CD14-positive monocyte (primary cell): ENCODE measurements around the gene H6PD. TPM values are rescaled to one million over a fixed set of nuclear protein-coding genes. Genes with fewer than 3 reads are reported as not detected.

Source experiments
- DNase-seq, 3 donors: peaks; one replicate each; pipeline ENCODE4 v3.0.0-alpha.2; 2011 to 2022
- H2AFZ ChIP-seq: 2 replicates; pipeline ENCODE4 v1.6.0; 2012; ENCODE audit warnings: mild to moderate bottlenecking, low read depth, low read length, inconsistent platforms; ENCODE audit not compliant: insufficient read depth, poor library complexity, severe bottlenecking
- H3K27ac ChIP-seq, 2 donors: 1 replicate in 1 of 2; 2 replicates in 1 of 2; pipeline ENCODE4 v1.5.1; 2012 to 2013; ENCODE audit warnings: low read length in 2 of 2, control low read depth in 1 of 2, inconsistent platforms in 1 of 2, low read depth in 1 of 2, mild to moderate bottlenecking in 1 of 2
- H3K27me3 ChIP-seq, 2 donors: one replicate each; pipeline versions ENCODE4 v1.6.0 to v1.6.1; 2011 to 2013; ENCODE audit warnings: low read length in 2 of 2; ENCODE audit not compliant: control insufficient read depth in 2 of 2, insufficient read depth in 2 of 2
- H3K36me3 ChIP-seq, 2 donors: replicated peaks in 1 of 2; 1 replicate in 1 of 2; 2 replicates in 1 of 2; pipeline versions ENCODE4 v1.5.1 to v1.6.1; 2012 to 2013; ENCODE audit warnings: low read length in 2 of 2, control low read depth in 1 of 2, inconsistent platforms in 1 of 2, mild to moderate bottlenecking in 1 of 2; ENCODE audit not compliant: insufficient read depth in 2 of 2, control insufficient read depth in 1 of 2
- H3K4me1 ChIP-seq, 2 donors: 1 replicate in 1 of 2; 2 replicates in 1 of 2; pipeline versions ENCODE4 v1.5.1 to v1.6.1; 2012 to 2013; ENCODE audit warnings: low read length in 2 of 2, control low read depth in 1 of 2, inconsistent platforms in 1 of 2, mild to moderate bottlenecking in 1 of 2, moderate library complexity in 1 of 2; ENCODE audit not compliant: insufficient read depth in 2 of 2, control insufficient read depth in 1 of 2
- H3K4me2 ChIP-seq: replicated peaks from 2 replicates; pipeline ENCODE3; 2012; ENCODE audit warnings: low read length, moderate library complexity, mild to moderate bottlenecking; ENCODE audit not compliant: poor library complexity, severe bottlenecking; ENCODE audit errors: extremely low read depth
- H3K4me3 ChIP-seq, 3 experiments: fragments of 200-600 bp in 1 of 3; sonication (generic) in 1 of 3; replicated peaks in 1 of 3; 1 replicate in 2 of 3; 2 replicates in 1 of 3; pipeline ENCODE4 v1.5.1; 2011 to 2013; ENCODE audit warnings: low read length in 3 of 3, mild to moderate bottlenecking in 3 of 3, control low read depth in 2 of 3, low read depth in 2 of 3, inconsistent platforms in 1 of 3, moderate library complexity in 1 of 3
- H3K79me2 ChIP-seq: 2 replicates; pipeline ENCODE4 v1.6.0; 2012; ENCODE audit warnings: mild to moderate bottlenecking, control low read depth, inconsistent platforms, low read length, moderate library complexity; ENCODE audit not compliant: insufficient read depth
- H3K9ac ChIP-seq: 2 replicates; pipeline ENCODE4 v1.6.0; 2017; ENCODE audit warnings: low read length, mild to moderate bottlenecking; ENCODE audit not compliant: insufficient read depth, poor library complexity, severe bottlenecking
- H3K9me3 ChIP-seq, 2 donors: replicated peaks in 1 of 2; 1 replicate in 1 of 2; 2 replicates in 1 of 2; pipeline versions ENCODE4 v1.5.1 to v1.6.1; 2012 to 2013; ENCODE audit warnings: low read length in 2 of 2, control low read depth in 1 of 2; ENCODE audit not compliant: control insufficient read depth in 1 of 2, insufficient read depth in 1 of 2
- H4K20me1 ChIP-seq: 2 replicates; pipeline ENCODE4 v1.6.0; 2012; ENCODE audit warnings: mild to moderate bottlenecking, low read length, control low read depth, moderate library complexity; ENCODE audit not compliant: insufficient read depth
- H3K27ac Mint-ChIP-seq, 7 donors: one replicate each; pipeline ENCODE4 v1.8.0; 2020; ENCODE audit warnings: mild to moderate bottlenecking in 7 of 7, mixed read lengths in 7 of 7, moderate library complexity in 6 of 7, inconsistent platforms in 2 of 7
- H3K27me3 Mint-ChIP-seq, 3 donors: one replicate each; pipeline ENCODE4 v1.8.0; 2021 to 2022; ENCODE audit warnings: low read depth in 3 of 3, mild to moderate bottlenecking in 3 of 3, mixed read lengths in 3 of 3, moderate library complexity in 3 of 3, inconsistent platforms in 1 of 3
- H3K36me3 Mint-ChIP-seq, 2 donors: one replicate each; pipeline ENCODE4 v1.8.0; 2020; ENCODE audit warnings: mixed read lengths in 2 of 2, inconsistent platforms in 1 of 2, mild to moderate bottlenecking in 1 of 2
- H3K4me1 Mint-ChIP-seq: one replicate; pipeline ENCODE4 v1.8.0; 2020; ENCODE audit warnings: mild to moderate bottlenecking, mixed read lengths
- H3K4me3 Mint-ChIP-seq, 2 donors: one replicate each; pipeline ENCODE4 v1.8.0; 2020; ENCODE audit warnings: mild to moderate bottlenecking in 2 of 2, mixed read lengths in 2 of 2, moderate library complexity in 1 of 2
- H3K9me3 Mint-ChIP-seq, 7 donors: one replicate each; pipeline ENCODE4 v1.8.0; 2020 to 2022; ENCODE audit warnings: mixed read lengths in 7 of 7, mild to moderate bottlenecking in 6 of 7, moderate library complexity in 6 of 7, inconsistent platforms in 2 of 7
- CTCF ChIP-seq: fragments of 200-600 bp; IDR thresholded peaks from one replicate; pipeline ENCODE4 v1.8.0; 2022; ENCODE audit warnings: antibody characterized with exemption, mild to moderate bottlenecking
- WGBS: methylation state at CpG from one replicate; pipeline ENCODE4 v1.1.5; 2013; ENCODE audit warnings: missing lambda C conversion rate; ENCODE audit not compliant: insufficient coverage; 5-methylcytosine and 5-hydroxymethylcytosine counted together
- intact Hi-C, 2 donors: fragments of 100-400 bp; cut with micrococcal nuclease; formaldehyde crosslinking; loops; one replicate each; pipeline versions ENCODE4 v1.15.0 to v1.15.1; 2023
- polyA plus RNA-seq, 3 donors: library from polyadenylated mRNA; depleted of rRNA in 1 of 3; unstranded in 2 of 3; stranded (reverse) in 1 of 3; fragments of 300-500 nt in 2 of 3; fragments of >200 nt in 1 of 3; fragmentation: Illumina TruSeq in 2 of 3; gene quantifications; 1 replicate in 2 of 3; 2 replicates in 1 of 3; pipeline ENCODE4 v1.2.3, GENCODE V29; 2012 to 2021

The H6PD gene
- polyA plus RNA-seq, 3 donors = 8.6 to 15.9 (median 11.4) TPM

GRCh38 chr1:9197186-9198099 is 37.1 kb upstream of the H6PD start:
- Histone ChIP-seq H4K20me1 (no peaks in the 10 kb centered on the region), H3K36me3 (no peaks in the 10 kb centered on the region), H3K79me2 (no peaks in the 10 kb centered on the region), H3K4me3 (peak overlapping the region in 1 of 3 experiments; percentile 51), H3K27me3 (peaks cover 35 to 53% of the 10 kb centered on the region in 2 donors), H3K9ac (no peak overlapping the region), H3K4me1 (peaks cover 23 to 35% of the 10 kb centered on the region in 2 donors), H3K4me2 (peak overlapping the region; percentile 63), H2AFZ (no peak overlapping the region), H3K27ac (no peak overlapping the region), H3K9me3 (peaks cover 0 to 15% of the 10 kb centered on the region in 2 donors)
- Mint-ChIP-seq H3K36me3 (peaks cover 3 to 6% of the 10 kb centered on the region in 2 donors), H3K4me1 (peaks cover 49% of the 10 kb centered on the region), H3K27ac (peak overlapping the region in 1 of 7 donors; percentile 80), H3K9me3 (peaks cover 0 to 9% (median 6%) of the 10 kb centered on the region in 7 donors), H3K27me3 (peaks cover 52 to 63% (median 54%) of the 10 kb centered on the region in 3 donors), H3K4me3 (peak overlapping the region in 1 of 2 donors; percentile 90)
- 90% methylated on average over 11 of the region's 22 CpGs for WGBS
- TF ChIP-seq CTCF = no peak
- DNase-seq = no peak
- intact Hi-C loops = loop anchor here in 1 of 2 donors (5.0 kb wide), 1 partner anchor 55 kb away; no protein-coding TSS in a partner anchor

GRCh38 chr1:9198538-9199361 is 35.8 kb upstream of the H6PD start:
- Histone ChIP-seq H4K20me1 (no peaks in the 10 kb centered on the region), H3K36me3 (no peaks in the 10 kb centered on the region), H3K4me1 (peaks cover 23 to 35% of the 10 kb centered on the region in 2 donors), H3K9me3 (peaks cover 0 to 22% of the 10 kb centered on the region in 2 donors), H3K4me2 (no peak overlapping the region), H2AFZ (no peak overlapping the region), H3K4me3 (no peak overlapping the region), H3K27me3 (peaks cover 48 to 66% of the 10 kb centered on the region in 2 donors), H3K27ac (no peak overlapping the region), H3K9ac (no peak overlapping the region), H3K79me2 (no peaks in the 10 kb centered on the region)
- peak overlapping the region in 1 of 2 donors; percentile 90 for H3K4me3 Mint-ChIP-seq
- DNase-seq = no peak
- WGBS = 13% methylated on average over 46 of the region's 54 CpGs
- peaks cover 56% of the 10 kb centered on the region for H3K4me1 Mint-ChIP-seq
- intact Hi-C loops = loop anchor here in 1 of 2 donors (5.0 kb wide), 1 partner anchor 56 kb away; no protein-coding TSS in a partner anchor
- peaks cover 64 to 75% (median 67%) of the 10 kb centered on the region in 3 donors for H3K27me3 Mint-ChIP-seq
- H3K9me3 Mint-ChIP-seq = peaks cover 0 to 12% (median 7%) of the 10 kb centered on the region in 7 donors
- TF ChIP-seq CTCF = no peak
- H3K36me3 Mint-ChIP-seq = peaks cover 3 to 7% of the 10 kb centered on the region in 2 donors
- H3K27ac Mint-ChIP-seq = peak overlapping the region in 1 of 7 donors; percentile 28
